ENCODE measurements around the gene FAH.

Gene FAH

DNA sequence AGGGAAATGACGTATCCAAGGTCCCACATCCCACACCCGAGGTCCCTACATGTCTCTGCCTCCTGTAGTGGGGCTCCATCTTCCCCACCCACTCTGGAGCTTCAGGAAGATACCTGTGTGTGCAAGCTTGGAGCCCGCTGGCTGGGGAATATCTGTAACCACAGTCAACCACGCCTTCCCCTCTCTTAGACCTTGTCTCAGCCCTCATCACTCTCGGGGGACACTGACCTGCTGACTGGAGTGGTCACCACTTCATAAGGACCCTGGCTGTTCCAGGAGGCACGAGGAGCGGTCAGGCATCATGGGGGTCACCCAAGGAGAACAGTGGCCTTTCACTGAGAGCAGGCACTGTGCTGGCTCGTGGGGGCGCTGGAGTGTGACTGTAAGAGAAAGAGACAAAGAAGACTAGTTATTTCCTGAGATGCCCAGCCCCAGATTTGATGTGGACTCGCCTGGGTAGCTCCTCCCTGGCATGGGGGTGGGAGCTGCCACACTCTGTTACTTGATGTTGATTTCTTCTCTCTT lies 50.6 kb downstream of the FAH start (continued):
- TF ChIP-seq, protein P1, sequence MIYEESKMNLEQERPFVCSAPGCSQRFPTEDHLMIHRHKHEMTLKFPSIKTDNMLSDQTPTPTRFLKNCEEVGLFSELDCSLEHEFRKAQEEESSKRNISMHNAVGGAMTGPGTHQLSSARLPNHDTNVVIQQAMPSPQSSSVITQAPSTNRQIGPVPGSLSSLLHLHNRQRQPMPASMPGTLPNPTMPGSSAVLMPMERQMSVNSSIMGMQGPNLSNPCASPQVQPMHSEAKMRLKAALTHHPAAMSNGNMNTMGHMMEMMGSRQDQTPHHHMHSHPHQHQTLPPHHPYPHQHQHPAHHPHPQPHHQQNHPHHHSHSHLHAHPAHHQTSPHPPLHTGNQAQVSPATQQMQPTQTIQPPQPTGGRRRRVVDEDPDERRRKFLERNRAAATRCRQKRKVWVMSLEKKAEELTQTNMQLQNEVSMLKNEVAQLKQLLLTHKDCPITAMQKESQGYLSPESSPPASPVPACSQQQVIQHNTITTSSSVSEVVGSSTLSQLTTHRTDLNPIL (CRISPR knock-in tag; IDR thresholded peaks at IDR 0.05; ENCODE audit: low read depth): no peak
- no peak for TF ChIP-seq OSR1 (CRISPR knock-in tag; IDR thresholded peaks at IDR 0.05)

DNA sequence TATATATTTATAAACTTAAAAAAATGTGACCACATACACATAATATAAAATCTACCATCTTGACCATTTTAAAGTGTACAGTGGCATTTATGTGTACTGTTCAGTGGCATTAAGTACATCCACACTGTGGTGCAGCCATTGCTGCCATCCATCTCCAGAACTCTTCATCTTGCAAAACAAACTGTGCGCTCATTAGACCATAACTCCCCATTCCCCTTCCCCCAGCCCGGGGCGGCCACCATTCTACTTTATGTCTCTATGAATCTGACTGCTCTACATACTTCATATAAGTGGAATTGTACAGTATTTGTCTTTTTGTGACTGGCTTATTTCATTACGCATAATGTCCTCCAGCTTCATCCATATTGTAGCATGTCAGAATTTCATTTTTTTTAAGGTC lies 51.4 kb downstream of the FAH start:
- ATAC-seq: no peak
- TF ChIP-seq, protein P2, sequence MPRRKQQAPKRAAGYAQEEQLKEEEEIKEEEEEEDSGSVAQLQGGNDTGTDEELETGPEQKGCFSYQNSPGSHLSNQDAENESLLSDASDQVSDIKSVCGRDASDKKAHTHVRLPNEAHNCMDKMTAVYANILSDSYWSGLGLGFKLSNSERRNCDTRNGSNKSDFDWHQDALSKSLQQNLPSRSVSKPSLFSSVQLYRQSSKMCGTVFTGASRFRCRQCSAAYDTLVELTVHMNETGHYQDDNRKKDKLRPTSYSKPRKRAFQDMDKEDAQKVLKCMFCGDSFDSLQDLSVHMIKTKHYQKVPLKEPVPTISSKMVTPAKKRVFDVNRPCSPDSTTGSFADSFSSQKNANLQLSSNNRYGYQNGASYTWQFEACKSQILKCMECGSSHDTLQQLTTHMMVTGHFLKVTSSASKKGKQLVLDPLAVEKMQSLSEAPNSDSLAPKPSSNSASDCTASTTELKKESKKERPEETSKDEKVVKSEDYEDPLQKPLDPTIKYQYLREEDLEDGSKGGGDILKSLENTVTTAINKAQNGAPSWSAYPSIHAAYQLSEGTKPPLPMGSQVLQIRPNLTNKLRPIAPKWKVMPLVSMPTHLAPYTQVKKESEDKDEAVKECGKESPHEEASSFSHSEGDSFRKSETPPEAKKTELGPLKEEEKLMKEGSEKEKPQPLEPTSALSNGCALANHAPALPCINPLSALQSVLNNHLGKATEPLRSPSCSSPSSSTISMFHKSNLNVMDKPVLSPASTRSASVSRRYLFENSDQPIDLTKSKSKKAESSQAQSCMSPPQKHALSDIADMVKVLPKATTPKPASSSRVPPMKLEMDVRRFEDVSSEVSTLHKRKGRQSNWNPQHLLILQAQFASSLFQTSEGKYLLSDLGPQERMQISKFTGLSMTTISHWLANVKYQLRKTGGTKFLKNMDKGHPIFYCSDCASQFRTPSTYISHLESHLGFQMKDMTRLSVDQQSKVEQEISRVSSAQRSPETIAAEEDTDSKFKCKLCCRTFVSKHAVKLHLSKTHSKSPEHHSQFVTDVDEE (CRISPR knock-in tag; IDR thresholded peaks at IDR 0.05): no peak
- TF ChIP-seq, protein P3, sequence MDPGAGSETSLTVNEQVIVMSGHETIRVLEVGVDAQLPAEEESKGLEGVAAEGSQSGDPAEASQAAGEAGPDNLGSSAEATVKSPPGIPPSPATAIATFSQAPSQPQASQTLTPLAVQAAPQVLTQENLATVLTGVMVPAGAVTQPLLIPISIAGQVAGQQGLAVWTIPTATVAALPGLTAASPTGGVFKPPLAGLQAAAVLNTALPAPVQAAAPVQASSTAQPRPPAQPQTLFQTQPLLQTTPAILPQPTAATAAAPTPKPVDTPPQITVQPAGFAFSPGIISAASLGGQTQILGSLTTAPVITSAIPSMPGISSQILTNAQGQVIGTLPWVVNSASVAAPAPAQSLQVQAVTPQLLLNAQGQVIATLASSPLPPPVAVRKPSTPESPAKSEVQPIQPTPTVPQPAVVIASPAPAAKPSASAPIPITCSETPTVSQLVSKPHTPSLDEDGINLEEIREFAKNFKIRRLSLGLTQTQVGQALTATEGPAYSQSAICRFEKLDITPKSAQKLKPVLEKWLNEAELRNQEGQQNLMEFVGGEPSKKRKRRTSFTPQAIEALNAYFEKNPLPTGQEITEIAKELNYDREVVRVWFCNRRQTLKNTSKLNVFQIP (CRISPR knock-in tag; IDR thresholded peaks at IDR 0.05; ENCODE audit: borderline replicate concordance, low read depth): no peak
- TF ChIP-seq OSR1 (CRISPR knock-in tag; IDR thresholded peaks at IDR 0.05): no peak
- no peak for TF ChIP-seq ZNF565 (CRISPR knock-in tag; conservative IDR thresholded peaks at IDR 0.05; ENCODE audit: low read depth)
- no peak for TF ChIP-seq ZNF70 (CRISPR knock-in tag; IDR thresholded peaks at IDR 0.05)
- TF ChIP-seq GLIS3 (CRISPR knock-in tag; IDR thresholded peaks at IDR 0.05): no peak
- no peak for TF ChIP-seq CSDC2 (CRISPR knock-in tag; IDR thresholded peaks at IDR 0.05)
- no peak for TF ChIP-seq ZNF8 (CRISPR knock-in tag; IDR thresholded peaks at IDR 0.05)
- TF ChIP-seq, protein P4, sequence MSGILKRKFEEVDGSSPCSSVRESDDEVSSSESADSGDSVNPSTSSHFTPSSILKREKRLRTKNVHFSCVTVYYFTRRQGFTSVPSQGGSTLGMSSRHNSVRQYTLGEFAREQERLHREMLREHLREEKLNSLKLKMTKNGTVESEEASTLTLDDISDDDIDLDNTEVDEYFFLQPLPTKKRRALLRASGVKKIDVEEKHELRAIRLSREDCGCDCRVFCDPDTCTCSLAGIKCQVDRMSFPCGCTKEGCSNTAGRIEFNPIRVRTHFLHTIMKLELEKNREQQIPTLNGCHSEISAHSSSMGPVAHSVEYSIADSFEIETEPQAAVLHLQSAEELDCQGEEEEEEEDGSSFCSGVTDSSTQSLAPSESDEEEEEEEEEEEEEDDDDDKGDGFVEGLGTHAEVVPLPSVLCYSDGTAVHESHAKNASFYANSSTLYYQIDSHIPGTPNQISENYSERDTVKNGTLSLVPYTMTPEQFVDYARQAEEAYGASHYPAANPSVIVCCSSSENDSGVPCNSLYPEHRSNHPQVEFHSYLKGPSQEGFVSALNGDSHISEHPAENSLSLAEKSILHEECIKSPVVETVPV (CRISPR knock-in tag; IDR thresholded peaks at IDR 0.05): no peak
- TF ChIP-seq ZC3H10 (CRISPR knock-in tag; IDR thresholded peaks at IDR 0.05): no peak
- TF ChIP-seq, protein P5, sequence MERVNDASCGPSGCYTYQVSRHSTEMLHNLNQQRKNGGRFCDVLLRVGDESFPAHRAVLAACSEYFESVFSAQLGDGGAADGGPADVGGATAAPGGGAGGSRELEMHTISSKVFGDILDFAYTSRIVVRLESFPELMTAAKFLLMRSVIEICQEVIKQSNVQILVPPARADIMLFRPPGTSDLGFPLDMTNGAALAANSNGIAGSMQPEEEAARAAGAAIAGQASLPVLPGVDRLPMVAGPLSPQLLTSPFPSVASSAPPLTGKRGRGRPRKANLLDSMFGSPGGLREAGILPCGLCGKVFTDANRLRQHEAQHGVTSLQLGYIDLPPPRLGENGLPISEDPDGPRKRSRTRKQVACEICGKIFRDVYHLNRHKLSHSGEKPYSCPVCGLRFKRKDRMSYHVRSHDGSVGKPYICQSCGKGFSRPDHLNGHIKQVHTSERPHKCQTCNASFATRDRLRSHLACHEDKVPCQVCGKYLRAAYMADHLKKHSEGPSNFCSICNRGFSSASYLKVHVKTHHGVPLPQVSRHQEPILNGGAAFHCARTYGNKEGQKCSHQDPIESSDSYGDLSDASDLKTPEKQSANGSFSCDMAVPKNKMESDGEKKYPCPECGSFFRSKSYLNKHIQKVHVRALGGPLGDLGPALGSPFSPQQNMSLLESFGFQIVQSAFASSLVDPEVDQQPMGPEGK (CRISPR knock-in tag; IDR thresholded peaks at IDR 0.05; ENCODE audit: borderline replicate concordance): no peak
- TF ChIP-seq PPARA (CRISPR knock-in tag; IDR thresholded peaks at IDR 0.05; ENCODE audit: borderline replicate concordance): no peak

DNA sequence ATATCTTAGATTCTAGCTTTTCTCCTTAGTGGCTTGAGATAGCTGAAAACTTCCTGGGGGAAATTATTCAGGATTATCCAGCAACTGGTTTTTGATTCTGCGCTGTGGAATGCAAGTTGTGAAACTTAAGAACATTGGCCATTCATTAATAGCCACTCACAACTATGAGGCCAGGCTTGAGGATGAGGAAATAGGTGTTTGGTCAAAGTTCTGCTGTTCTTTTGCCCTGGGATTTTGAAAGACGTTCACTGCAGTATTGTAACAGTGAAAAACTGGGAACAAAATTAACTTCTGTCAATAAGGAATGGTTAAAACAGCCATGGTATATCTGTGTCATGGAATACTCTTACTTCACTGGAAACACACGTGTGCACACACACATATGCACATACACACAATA lies 55.1 kb downstream of the FAH start:
- no peak for TF ChIP-seq ZC3H10 (CRISPR knock-in tag; IDR thresholded peaks at IDR 0.05)
- no peak for TF ChIP-seq ZFP30 (CRISPR knock-in tag; IDR thresholded peaks at IDR 0.05)
- TF ChIP-seq ARNTL (CRISPR knock-in tag; IDR thresholded peaks at IDR 0.05; ENCODE audit: borderline replicate concordance, low read depth): no peak
- TF ChIP-seq GLIS3 (CRISPR knock-in tag; IDR thresholded peaks at IDR 0.05): no peak
- TF ChIP-seq CSDC2 (CRISPR knock-in tag; IDR thresholded peaks at IDR 0.05): no peak
- TF ChIP-seq OSR1 (CRISPR knock-in tag; IDR thresholded peaks at IDR 0.05): no peak
- TF ChIP-seq, protein P5 (CRISPR knock-in tag; IDR thresholded peaks at IDR 0.05; ENCODE audit: borderline replicate concordance): no peak
- TF ChIP-seq ZNF70 (CRISPR knock-in tag; IDR thresholded peaks at IDR 0.05): no peak
- no peak for TF ChIP-seq PPARA (CRISPR knock-in tag; IDR thresholded peaks at IDR 0.05; ENCODE audit: borderline replicate concordance)
- no peak for TF ChIP-seq RARB (CRISPR knock-in tag; IDR thresholded peaks at IDR 0.05)
- no peak for TF ChIP-seq ZNF565 (CRISPR knock-in tag; conservative IDR thresholded peaks at IDR 0.05; ENCODE audit: low read depth)
- no peak for TF ChIP-seq SNAI2 (CRISPR knock-in tag; IDR thresholded peaks at IDR 0.05)
- TF ChIP-seq ZNF8 (CRISPR knock-in tag; IDR thresholded peaks at IDR 0.05): no peak
- ATAC-seq: no peak
